Heart right ventricle (tissue), 16 donors: ENCODE measurements around the gene ADAM17. TPM values are rescaled to one million over a fixed set of nuclear protein-coding genes. Genes with fewer than 3 reads are reported as not detected.

Experiments
- ATAC-seq, 8 donors: fragments of 200-7000 bp; cut with Tn5 transposase; one replicate each; pipeline ENCODE4 v1.9.1; 2020; ENCODE audit warnings: mild to moderate bottlenecking in 8 of 8, moderate library complexity in 8 of 8, moderate number of reproducible peaks in 1 of 8
- DNase-seq, 2 donors: peaks; one replicate each; pipeline ENCODE4 v3.0.0-alpha.2; 2020
- H3K27ac ChIP-seq, 10 donors: fragments of 200-600 bp; sonication (generic) in 2 of 10; one replicate each; pipeline versions ENCODE4 v1.5.0 to v1.8.0; 2020 to 2022; ENCODE audit warnings: mild to moderate bottlenecking in 3 of 10
- H3K27me3 ChIP-seq, 7 donors: fragments of 200-600 bp; one replicate each; pipeline ENCODE4 v1.8.0; 2021 to 2022; ENCODE audit warnings: mild to moderate bottlenecking in 2 of 7
- H3K36me3 ChIP-seq, 9 donors: fragments of 200-600 bp; sonication (generic) in 1 of 9; one replicate each; pipeline versions ENCODE4 v1.5.0 to v1.8.0; 2020 to 2022; ENCODE audit warnings: mild to moderate bottlenecking in 2 of 9
- H3K4me1 ChIP-seq, 9 donors: fragments of 200-600 bp; sonication (generic) in 1 of 9; one replicate each; pipeline versions ENCODE4 v1.5.0 to v1.8.0; 2020 to 2022; ENCODE audit warnings: mild to moderate bottlenecking in 4 of 9
- H3K4me3 ChIP-seq, 10 donors: fragments of 200-600 bp; sonication (generic) in 2 of 10; one replicate each; pipeline versions ENCODE4 v1.5.0 to v1.8.0; 2020 to 2022; ENCODE audit warnings: mild to moderate bottlenecking in 7 of 10, moderate library complexity in 2 of 10
- H3K9me3 ChIP-seq, 11 donors: fragments of 200-600 bp in 10 of 11; sonication (generic) in 2 of 11; one replicate each; pipeline versions ENCODE4 v1.5.0 to v1.8.0; 2013 to 2022; ENCODE audit warnings: mild to moderate bottlenecking in 2 of 11, control low read depth in 1 of 11, moderate library complexity in 1 of 11
- CTCF ChIP-seq, 9 donors: fragments of 200-600 bp; sonication (generic) in 2 of 9; IDR thresholded peaks; one replicate each; pipeline versions ENCODE4 v1.5.0 to v1.8.0; 2021 to 2022; ENCODE audit warnings: antibody characterized with exemption in 9 of 9, mild to moderate bottlenecking in 5 of 9, moderate library complexity in 1 of 9
- WGBS, 2 donors: extraction: QIAGEN DNeasy Blood & Tissue Kit; methylation state at CpG; one replicate each; pipeline ENCODE4 v1.1.7; 2013; ENCODE audit warnings: inconsistent platforms in 1 of 2; 5-methylcytosine and 5-hydroxymethylcytosine counted together
- intact Hi-C, 10 donors: fragments of 100-400 bp; cut with DNase I; formaldehyde crosslinking; loops; one replicate each; pipeline versions ENCODE4 v1.11.1 to v1.14.2; 2022
- long read RNA-seq, 3 donors: library from polyadenylated mRNA; unstranded; transcript quantifications; one replicate each; pipeline ENCODE4 v2.0.0, GENCODE V29; 2020 to 2021
- polyA plus RNA-seq, 2 donors: library from polyadenylated mRNA; stranded (reverse); fragments of 200-250 nt; gene quantifications; one replicate each; pipeline ENCODE4 v1.2.3, GENCODE V29; 2013
- total RNA-seq, 10 donors: library from RNA; stranded (reverse); fragmentation: NEBNext Ultra II Directional in 3 of 10; extraction: Animal tissue kit (Norgen Biotek cat#: 25700) in 3 of 10; gene quantifications; one replicate each; pipeline versions ENCODE4 v1.2.1 to v1.2.4, GENCODE V29; 2021 to 2023
- donor health status: Arrhythmogenic right ventricular cardiomyopathy.
- donor health status: ischemic (EF 13 %, LVEDD 7.1; RV severe dilation, severe dysfunction).
- donor health status: healthy with polysubstance abuse.
- donor health status: DM: no; HTN: yes; CAD: no.
- donor health status: DM: no; HTN: no; CAD: no.
- donor health status: ischemic (EF 25% LVEDD 6.9; RV normal size, moderate dysfunction).
- donor health status: ischemic (EF 25% LVEDD 5.7; RV mildly dilated, moderate dysfunction).
- donor health status: healthy.
- donor health status: DM: yes; HTN: yes; CAD: no.
- donor health status: Ischemic cardiomyopathy.
- donor health status: ischemic (EF 35%, LVEDD 5.7; RV mildly dilated, moderate dysfunction).
- donor health status: nonischemic (EF 11% LVEDD 7.7; RV severe dilation, severe dysfunction).
- donor health status: DM: yes; HTN: yes; CAD: no.
- donor health status: PGD.
- donor health status: ischemic (EF 29% LVEDD 5.4; RV normal size, mild dysfunction).
- donor health status: nonischemic (EF 23%, LVEDD 6.1; RV moderate dilation, normal function).

The ADAM17 gene
- 10 to 100 TPM; 11.4 to 20.0 (median 14.6) TPM for total RNA-seq
- 1 to 10 TPM; 7.3 to 9.4 TPM for polyA plus RNA-seq
- long read RNA-seq, donor 1, full-length matches to known transcripts = 15 of 23 reads
- long read RNA-seq, donor 1, partial matches to known transcripts = 2 of 23 reads
- long read RNA-seq, donor 1, other reads (novel, unspliced or antisense) = 6 of 23 reads
- long read RNA-seq, donor 2, full-length matches to known transcripts = 15 of 24 reads
- long read RNA-seq, donor 2, partial matches to known transcripts = 0 of 24 reads
- long read RNA-seq, donor 2, other reads (novel, unspliced or antisense) = 9 of 24 reads
- long read RNA-seq, donor 3, full-length matches to known transcripts = 20 of 48 reads
- long read RNA-seq, donor 3, partial matches to known transcripts = 5 of 48 reads
- long read RNA-seq, donor 3, other reads (novel, unspliced or antisense) = 23 of 48 reads

- H3K36me3 ChIP-seq = no peaks in the 10 kb centered on the region
- WGBS, 2 donors = 0 to 1% methylated on average over 60 to 73 of the region's 73 CpGs
- peak within 1 kb of the TSS; percentile 95 to 100 (median 99) for H3K27ac ChIP-seq
- H3K9me3 ChIP-seq = no peaks in the 10 kb centered on the region
- no peaks in the 10 kb centered on the region for H3K27me3 ChIP-seq
- ATAC-seq = peak; percentile 96 to 98 (median 97)
- peak; percentile 97 for DNase-seq
- peak within 1 kb of the TSS; percentile 69 to 95 (median 86) for H3K4me3 ChIP-seq
- H3K4me1 ChIP-seq = peaks cover 4 to 60% (median 52%) of the 10 kb centered on the region in 9 donors
- TF ChIP-seq CTCF (IDR thresholded peaks at IDR 0.05) = peak; percentile 28 to 68 (median 55)
- intact Hi-C loops = loop anchor here in 7 of 10 donors (1.0 to 10.0 kb wide), 9 partner anchors 19 to 219 kb away; partner anchors contain the start of gene YWHAQ (in 6 of the 7)
Measured at GRCh38 chr2:9555297-9556120, at the start of gene ADAM17. Gene ADAM17 (minus strand): TSS chr2:9555830. CDS start chr2:9555605, 225 bp downstream.

- peaks cover 0 to 40% (median 20%) of the 10 kb centered on the region in 9 donors for H3K36me3 ChIP-seq
- H3K9me3 ChIP-seq = peaks cover 0 to 29% (median 17%) of the 10 kb centered on the region in 11 donors
- H3K27me3 ChIP-seq = no peaks in the 10 kb centered on the region
- no peak overlapping the region for H3K4me3 ChIP-seq
- ATAC-seq (no peak), DNase-seq (no peak)
- H3K4me1 ChIP-seq = peaks cover 0 to 14% (median 2%) of the 10 kb centered on the region in 9 donors
- no peak overlapping the region for H3K27ac ChIP-seq
- WGBS, 2 donors = 97% methylated on average over 3 of the region's 3 CpGs
- no peak for TF ChIP-seq CTCF (IDR thresholded peaks at IDR 0.05)
- intact Hi-C loops = no loop called here
Measured at GRCh38 chr2:9602412-9602811, 46.8 kb upstream of the ADAM17 start.

GRCh38 chr2:9601397-9601796 is 45.8 kb upstream of the ADAM17 start:
- DNase-seq (no peak), ATAC-seq (no peak)
- Histone ChIP-seq H3K27me3 (no peaks in the 10 kb centered on the region), H3K9me3 (peaks cover 0 to 29% (median 17%) of the 10 kb centered on the region in 11 donors), H3K4me1 (peaks cover 0 to 9% (median 6%) of the 10 kb centered on the region in 9 donors), H3K27ac (no peak overlapping the region), H3K4me3 (no peak overlapping the region), H3K36me3 (peaks cover 0 to 40% (median 20%) of the 10 kb centered on the region in 9 donors)
- 95 to 96% methylated on average over 5 of the region's 5 CpGs for WGBS, 2 donors
- no peak for TF ChIP-seq CTCF (IDR thresholded peaks at IDR 0.05)
- intact Hi-C loops = no loop called here

GRCh38 chr2:9599430-9599829 is 43.8 kb upstream of the ADAM17 start:
- intact Hi-C loops = no loop called here
- no peak overlapping the region for H3K27ac ChIP-seq

More at GRCh38 chr2:9599430-9599829, 43.8 kb upstream of the ADAM17 start:
- ATAC-seq (no peak), DNase-seq (no peak)
- Histone ChIP-seq H3K27me3 (no peaks in the 10 kb centered on the region), H3K9me3 (peaks cover 0 to 29% (median 17%) of the 10 kb centered on the region in 11 donors), H3K4me3 (no peak overlapping the region), H3K36me3 (peaks cover 0 to 40% (median 20%) of the 10 kb centered on the region in 9 donors), H3K4me1 (peaks cover 2 to 28% (median 25%) of the 10 kb centered on the region in 9 donors)
- no peak for TF ChIP-seq CTCF (IDR thresholded peaks at IDR 0.05)
- WGBS, 2 donors = 97 to 98% methylated on average over 1 of the region's 1 CpG
